GM19372 (cell line): ENCODE results near the gene MYO1D.
"Not testable (repeated sequence)": the region's sequence is repeated elsewhere in the genome, so short reads cannot be mapped to it uniquely, and the experiment has no call there.

ENCODE experiments used
- ATAC-seq: cut with Tn5 transposase; IDR thresholded peaks from one replicate; pipeline ENCODE4 v1.9.1; 2021; ENCODE audit warnings: mild to moderate bottlenecking, low read depth, moderate library complexity; ENCODE audit not compliant: unreplicated experiment

Gene MYO1D

DNA sequence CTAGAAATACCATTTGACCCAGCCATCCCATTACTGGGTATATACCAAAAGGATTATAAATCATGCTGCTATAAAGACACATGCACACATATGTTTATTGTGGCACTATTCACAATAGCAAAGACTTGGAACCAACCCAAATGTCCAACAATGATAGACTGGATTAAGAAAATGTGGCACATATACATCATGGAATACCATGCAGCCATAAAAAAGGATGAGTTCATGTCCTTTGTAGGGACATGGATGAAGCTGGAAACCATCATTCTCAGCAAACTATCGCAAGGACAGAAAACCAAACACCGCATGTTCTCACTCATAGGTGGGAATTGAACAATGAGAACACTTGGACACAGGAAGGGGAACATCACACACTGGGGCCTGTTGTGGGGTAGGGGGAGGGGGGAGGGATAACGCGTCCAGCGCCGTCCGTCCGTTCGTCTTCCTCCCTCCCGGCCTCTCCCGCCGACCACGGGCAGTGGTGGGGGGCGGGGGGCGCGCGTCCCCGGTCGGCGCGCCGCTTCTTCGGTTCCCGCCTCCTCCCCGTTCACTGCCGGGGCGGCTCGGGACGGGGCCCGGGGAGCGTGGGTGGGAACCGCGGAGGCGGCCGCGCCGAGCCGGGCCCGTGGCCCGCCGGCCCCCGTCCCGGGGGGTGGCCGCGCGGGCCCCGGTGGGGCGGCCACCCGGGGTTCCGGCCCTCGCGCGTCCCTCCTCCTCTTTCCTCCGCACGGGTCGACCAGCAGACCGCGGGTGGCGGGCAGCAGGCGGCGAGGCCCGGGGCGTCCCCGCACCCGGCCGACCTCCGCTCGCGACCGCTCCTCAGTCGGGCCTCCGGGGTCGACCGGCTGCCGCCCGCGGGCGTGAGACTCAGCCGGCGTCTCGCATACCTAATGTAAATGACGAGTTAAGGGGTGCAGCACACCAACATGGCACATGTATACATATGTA is 54.7 kb downstream of the MYO1D start:
- ATAC-seq = not testable (repeated sequence)

- ATAC-seq = no peak
These were observed 56.5 kb downstream of the MYO1D start for GRCh38 chr17:32820440-32820839.

DNA sequence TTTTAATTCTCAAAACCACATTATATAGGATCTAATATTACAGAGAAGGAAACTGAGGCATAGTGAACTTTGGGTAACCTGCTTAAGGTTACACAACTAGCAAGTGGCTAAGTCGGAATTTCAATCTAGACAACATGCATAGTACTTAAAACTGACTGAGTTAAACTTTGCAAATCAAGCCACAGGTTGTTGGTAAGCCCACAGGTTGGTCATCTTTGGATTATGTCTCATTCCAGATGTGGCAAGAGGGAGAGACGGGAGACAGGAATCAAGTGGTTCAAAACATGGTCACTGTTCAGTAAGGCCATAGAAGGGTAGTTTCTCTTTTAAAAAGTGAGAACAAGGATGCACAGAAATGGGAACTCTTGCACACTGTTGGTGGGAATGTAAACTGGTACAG is 57.1 kb downstream of the MYO1D start:
- no peak for ATAC-seq

- no peak for ATAC-seq
These were observed 57.9 kb downstream of the MYO1D start for GRCh38 chr17:32819035-32819434.

DNA sequence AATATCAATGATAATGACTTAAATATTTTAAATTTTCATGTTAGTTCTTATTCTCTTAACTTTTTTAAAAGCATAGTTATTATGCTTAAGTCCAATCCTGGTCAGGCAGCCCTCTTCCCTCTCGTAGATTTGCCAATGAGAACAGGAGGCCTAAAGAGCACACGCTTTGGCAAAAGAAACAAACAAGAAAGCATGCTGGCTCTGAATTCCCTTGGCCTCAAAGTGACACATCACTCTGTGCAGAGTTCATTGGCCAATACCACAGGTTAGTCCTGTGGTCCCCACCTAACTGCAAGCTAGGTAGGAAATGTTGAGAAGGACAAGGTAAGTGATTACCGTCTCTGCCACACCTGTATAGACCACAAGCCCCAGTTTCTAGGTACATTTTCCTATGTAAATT is 61.5 kb downstream of the MYO1D start:
- ATAC-seq = no peak

GRCh38 chr17:32814836-32815235 is 62.1 kb downstream of the MYO1D start:
- no peak for ATAC-seq

- no peak for ATAC-seq
These were observed 63.9 kb downstream of the MYO1D start for GRCh38 chr17:32813021-32813420.

DNA sequence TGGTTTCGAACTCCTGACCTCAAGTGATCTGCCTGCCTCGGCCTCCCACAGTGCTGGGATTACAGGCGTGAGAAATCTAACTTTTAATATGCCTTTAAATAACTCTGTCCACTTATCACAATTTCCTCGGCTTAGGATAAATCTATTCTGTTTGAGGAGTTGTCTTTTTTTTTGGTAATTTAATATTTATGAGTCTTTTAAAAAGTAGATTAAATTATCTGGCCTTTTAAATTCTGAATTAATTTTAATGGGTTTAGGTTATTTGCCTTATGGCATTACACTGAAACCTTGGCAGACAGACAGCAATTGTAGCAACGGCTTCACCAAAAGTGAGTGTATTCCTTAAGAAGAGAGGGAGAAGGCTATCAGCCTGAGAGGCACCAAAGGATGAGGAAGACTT is 66.2 kb downstream of the MYO1D start:
- ATAC-seq = no peak

DNA sequence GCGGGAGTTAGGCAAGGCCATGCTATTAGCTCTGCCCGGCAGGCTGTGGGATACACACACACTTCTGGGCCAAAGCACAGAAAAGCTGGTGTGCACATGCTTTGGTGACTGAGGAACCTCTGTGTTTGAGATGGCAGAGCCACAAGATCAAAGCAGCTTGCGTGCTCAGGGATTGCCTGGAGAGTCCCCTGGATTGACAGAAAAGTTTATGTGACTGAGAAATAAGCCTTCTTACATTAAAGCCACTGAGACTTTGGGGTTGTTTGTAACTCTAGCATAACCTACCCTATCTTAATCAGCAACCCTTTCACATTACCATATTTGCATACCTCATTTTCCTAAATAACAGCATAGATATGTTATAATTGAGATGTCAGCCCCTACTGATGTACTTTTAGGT is 69.3 kb downstream of the MYO1D start:
- no peak for ATAC-seq

- no peak for ATAC-seq
These were observed 70.3 kb downstream of the MYO1D start for GRCh38 chr17:32806646-32807045.

DNA sequence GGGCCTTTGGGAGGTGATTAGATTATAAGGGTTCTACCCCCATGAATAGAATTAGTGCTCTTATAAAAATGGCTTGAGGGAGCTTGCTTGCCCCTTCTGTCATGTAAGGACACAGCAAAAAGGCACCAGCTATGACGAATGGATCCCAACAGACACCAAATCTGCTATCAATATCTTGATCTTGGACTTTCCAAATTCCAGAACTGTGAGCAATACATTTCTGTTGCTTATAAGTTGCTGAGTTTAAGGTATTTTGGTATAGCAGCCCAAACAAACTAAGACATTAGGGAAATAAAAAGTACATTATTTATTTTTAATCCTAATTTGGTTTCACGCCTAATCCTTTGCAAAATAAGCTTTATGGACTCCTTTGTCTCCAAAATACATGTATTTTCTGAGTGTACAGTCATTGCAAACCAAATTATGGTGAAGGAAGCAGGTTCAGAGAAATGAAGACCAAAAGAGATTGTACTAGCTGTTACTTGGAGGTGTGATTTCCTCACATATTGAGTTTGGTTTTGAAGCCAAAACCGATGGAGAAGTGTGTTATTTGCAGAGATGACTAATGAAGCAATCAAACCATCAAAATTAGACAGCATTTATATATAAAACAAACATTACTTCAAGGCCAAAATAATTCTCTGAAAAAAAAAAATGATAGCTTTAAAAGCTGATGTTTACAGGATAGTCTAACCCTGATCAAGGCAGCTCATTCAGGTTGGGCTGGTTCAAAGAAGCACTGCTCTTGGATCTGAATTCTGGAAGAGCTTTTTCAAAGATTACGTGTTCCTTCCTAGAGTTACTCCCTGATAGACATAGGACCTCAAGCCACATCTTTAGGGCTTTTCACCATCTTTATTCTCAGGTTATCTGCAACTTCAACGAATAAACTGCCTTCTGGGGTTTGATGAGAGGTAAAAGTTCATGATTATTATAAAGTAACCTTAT is 71.6 kb downstream of the MYO1D start:
- ATAC-seq = no peak

DNA sequence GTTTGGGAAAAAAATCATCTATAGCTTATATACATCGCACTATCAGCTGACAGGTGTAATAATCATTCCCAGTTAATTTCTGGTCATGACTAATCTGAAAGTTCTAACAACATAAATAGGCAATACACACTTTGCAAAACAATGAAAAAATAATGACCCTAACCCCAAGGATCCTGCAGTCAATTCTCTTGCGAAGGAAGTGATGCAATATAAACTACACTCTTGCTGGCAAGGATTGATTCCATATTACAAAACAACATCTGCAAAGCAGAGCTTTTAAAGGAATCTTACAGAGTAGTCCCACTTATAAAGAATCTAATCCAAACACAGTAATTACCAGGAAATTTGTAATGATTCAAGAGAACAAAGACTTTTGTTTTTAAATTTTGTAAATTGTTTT is 73.4 kb downstream of the MYO1D start:
- no peak for ATAC-seq

GRCh38 chr17:32802306-32802705 is 74.6 kb downstream of the MYO1D start:
- ATAC-seq = no peak

GRCh38 chr17:32801641-32802040 is 75.3 kb downstream of the MYO1D start:
- no peak for ATAC-seq

DNA sequence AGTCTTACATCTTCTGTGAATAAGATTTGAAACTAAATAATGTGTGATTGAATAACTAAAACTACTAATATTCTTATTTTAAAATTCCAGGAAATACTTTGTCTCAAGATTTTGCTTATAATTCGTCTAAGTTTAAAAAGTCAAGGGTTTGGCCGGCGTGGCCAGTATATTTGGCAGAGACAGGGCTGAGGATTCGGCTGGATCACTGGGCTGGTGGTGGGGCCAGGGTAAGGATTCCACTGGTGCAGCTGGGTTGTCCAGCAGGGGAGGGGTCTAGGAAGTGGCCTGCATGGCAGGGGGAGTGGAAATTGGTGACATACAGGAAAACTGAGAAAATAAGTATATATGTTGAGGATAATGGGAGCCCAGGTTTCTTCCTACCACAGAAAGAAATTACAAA is 75.7 kb downstream of the MYO1D start:
- no peak for ATAC-seq

DNA sequence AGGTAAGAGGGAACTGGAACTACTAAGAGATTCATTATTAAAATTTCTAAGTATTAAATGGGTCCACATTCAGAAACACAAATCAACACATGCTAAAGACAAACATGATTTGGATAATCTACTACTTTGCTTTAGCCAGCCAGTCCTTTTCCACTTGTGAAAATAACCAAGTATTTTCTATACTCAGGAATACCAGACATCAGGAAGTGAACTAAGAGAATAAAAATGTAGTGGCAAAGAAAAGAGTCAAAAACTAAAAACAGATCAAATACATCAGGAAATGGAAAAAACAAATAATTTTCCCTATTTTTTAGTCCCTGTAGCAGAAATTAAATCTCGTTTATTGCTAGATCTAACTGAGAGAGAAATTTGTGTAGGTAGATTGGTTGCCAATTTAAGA is 78.0 kb downstream of the MYO1D start:
- ATAC-seq = no peak

- ATAC-seq = no peak
These were observed 81.5 kb downstream of the MYO1D start for GRCh38 chr17:32795339-32795979.

DNA sequence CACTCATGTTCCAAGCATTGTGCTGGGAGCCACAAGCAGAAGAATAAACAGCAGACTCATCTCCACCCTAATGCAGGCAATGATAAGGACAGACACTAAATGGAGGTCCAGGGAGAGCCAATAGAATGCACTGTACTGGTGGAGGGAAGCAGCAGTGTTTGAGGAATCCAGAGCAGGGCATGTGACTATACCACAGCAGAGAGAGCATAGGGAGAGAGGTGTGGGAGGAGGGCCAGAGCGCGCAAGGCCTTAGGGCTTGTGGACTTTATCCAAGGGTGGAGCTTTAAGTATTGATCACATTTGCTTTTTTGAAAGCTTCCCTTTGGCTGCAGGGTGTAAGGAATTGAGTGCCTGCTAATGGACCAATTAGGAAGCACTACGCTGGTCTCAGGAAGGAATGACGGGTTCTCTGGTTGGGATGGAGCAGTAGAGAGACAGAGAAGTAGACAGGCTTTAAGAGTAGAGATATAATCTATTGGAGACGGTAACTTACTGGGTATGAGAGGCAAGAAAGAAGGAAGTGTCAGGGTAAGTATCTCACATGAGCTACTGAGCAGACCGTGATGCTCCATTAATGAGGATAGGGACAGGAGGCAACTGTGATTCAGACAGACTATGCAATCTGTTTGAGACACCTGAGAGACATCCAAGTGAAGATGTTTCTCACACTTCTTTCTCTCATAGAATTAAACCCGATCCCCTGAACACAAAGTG is 82.2 kb downstream of the MYO1D start:
- ATAC-seq = no peak

GRCh38 chr17:32793841-32794240 is 83.1 kb downstream of the MYO1D start:
- ATAC-seq = no peak

DNA sequence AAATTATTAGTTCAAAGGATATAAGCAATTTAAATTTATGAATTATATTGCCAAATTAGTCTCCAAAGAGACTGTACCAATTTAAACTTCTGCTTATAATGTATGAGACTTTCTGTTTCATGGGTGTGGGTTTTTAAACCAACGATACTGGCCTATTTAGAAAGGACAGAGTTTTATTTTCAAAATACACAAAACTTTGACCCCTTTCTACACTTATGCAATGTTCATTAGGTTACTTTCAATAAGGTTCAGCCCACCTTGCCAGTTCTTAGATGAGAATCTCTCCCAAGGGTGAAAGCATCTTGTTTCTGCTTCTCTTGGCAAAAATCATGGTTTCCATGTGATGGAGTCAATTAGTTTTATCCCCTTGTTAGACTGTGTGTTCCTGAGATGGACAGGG is 84.7 kb downstream of the MYO1D start:
- ATAC-seq = no peak
